ENCODE measurements around the gene LRIT2.

DNA sequence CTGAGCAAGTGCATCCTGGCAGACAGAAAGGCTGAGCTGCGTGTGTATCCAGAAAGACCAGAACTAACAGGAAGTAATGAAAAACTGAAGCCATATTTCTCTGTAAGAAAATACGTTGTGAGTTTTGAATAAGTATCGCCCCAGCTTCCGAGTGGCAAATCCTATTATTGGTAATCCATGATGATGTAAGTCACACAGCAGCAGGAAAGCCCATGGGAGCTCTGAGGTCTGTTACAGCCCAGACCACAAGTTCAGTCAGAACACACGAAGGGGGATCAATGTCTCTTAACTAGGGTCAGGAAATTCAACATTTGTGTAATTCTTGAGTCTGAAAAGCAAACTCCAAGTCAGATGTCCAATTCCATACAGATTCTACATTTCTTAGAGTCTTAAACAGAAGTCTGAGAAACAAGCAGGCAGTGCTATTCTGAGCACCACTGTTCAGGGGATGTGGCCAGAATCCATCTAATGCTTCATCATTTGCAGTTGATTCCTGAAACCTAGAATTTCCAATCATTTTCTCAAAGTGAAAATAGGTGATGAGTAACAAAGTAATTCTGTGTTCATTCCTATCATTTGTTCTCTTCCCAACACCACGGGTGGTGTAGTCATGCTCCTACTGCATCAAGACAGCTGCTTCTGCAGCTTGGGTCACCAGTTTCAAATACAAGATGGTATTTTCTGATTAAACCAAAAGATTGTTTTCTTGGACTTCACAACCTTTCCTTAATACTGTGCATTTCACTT, at the start of gene LRIT2:
- TF ChIP-seq CTCF (IDR thresholded peaks at IDR 0.05 in 4 of 5, conservative IDR thresholded peaks at IDR 0.05 in 1 of 5) (no peak), POLR2A (IDR thresholded peaks at IDR 0.05) (no peak)
